Measurements from ENCODE around the gene CRYGD.

DNA sequence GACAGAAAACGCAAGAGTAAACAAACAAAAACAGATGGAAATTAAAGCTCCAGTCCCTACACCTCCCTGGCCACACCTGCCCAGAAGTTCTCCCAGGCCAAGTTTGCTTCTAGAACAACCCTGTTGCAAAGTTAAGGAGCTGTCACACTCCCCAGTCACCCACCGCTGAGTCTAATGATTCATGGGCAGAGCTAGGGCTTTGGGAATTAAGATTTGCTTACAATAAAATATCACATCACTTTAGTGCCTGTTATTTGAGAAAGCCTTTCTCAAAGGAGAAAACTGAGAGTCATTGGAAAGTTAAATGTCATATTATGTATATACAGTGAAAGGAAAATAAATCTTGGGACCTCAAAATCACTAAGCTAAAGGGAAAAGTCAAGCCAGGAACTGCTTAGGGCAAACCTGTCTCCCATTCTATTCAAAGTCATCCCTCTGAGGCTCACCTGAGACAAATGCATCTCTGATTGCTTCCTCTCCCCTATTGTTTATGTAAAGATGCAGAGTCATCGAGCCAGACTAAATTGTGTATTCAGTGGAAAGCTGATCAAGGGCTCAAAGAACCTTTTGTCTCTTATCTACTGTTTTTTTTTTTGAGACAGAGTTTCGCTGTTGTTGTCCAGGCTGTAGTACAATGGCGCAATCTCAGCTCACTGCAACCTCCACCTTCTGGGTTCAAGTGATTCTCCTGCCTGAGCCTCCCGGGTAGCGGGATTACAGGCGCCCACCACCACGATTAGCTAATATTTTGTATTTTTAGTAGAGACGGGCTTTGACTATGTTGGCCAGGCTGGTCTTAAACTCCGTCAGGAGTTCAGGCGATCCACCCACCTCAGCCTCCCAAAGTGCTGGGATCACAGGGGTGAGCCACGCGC is 18.8 kb upstream of the CRYGD start:
- TF ChIP-seq PPARA (CRISPR knock-in tag; IDR thresholded peaks at IDR 0.05; ENCODE audit: borderline replicate concordance) (no peak), ZFP30 (CRISPR knock-in tag; IDR thresholded peaks at IDR 0.05) (no peak)
- TF ChIP-seq, protein P1, sequence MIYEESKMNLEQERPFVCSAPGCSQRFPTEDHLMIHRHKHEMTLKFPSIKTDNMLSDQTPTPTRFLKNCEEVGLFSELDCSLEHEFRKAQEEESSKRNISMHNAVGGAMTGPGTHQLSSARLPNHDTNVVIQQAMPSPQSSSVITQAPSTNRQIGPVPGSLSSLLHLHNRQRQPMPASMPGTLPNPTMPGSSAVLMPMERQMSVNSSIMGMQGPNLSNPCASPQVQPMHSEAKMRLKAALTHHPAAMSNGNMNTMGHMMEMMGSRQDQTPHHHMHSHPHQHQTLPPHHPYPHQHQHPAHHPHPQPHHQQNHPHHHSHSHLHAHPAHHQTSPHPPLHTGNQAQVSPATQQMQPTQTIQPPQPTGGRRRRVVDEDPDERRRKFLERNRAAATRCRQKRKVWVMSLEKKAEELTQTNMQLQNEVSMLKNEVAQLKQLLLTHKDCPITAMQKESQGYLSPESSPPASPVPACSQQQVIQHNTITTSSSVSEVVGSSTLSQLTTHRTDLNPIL (CRISPR knock-in tag; IDR thresholded peaks at IDR 0.05; ENCODE audit: low read depth), result no peak

Measured in SK-N-SH treated with all-trans-retinoic acid at 6 μM for 48 hours (cell line).